Measurements from ENCODE around the gene MAN2A2.

MAN2A2 gene

DNA sequence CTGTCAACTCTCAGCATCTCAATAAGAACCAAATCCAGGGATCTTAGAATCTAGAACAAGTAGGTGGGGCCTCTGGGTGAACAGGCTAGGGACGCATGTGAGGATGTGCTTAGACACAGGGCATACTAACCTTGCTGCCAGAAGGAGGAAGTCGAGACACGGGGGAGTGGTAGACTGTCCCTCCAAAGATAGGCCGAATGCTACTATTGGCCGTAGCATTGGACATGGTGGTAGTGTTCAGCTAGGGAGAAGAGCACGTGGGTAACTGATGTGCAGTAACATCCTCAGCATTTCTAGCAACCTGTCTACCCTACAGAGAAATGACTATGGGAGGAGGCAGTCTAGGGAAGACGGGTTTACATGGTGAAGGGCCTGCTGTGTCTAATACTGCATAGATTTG is 67.2 kb downstream of the MAN2A2 start:
- DNase-seq, result no peak

DNA sequence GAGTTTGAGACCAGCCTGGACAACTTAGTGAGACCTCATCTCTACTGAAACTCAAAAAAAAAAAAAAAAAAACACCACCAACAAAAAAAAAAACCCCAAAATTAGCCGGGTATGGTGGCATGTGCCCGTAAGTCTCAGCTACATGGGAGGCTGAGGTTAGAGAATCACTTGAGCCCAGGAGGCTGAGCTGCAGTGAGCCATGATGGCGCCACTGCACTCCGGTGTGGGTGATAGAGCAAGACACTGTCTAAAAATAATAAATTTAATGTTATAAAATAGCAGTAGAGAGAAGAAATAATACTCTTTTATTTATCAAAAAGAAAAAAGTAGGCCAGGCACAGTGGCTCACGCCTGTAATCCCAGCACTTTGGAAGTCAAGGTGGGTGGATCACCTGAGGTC is 69.0 kb downstream of the MAN2A2 start:
- no peak for DNase-seq
